NCI-H146 (cell line): Measurements from ENCODE around the gene GALNT17.
"Not testable (repeated sequence)": the region's sequence is repeated elsewhere in the genome, so short reads cannot be mapped to it uniquely, and the experiment has no call there.

Experiments used
- DNase-seq: peaks from one replicate; lab custom pipeline; 2025; lab: John Stamatoyannopoulos, UW

GALNT17 gene

GRCh38 chr7:71171476-71171875, 39.5 kb downstream of the GALNT17 start:
- DNase-seq = no peak

GRCh38 chr7:71173955-71174354, 42.0 kb downstream of the GALNT17 start:
- no peak for DNase-seq

GRCh38 chr7:71182438-71182935, 50.5 kb downstream of the GALNT17 start:
- no peak for DNase-seq

- no peak for DNase-seq
Observed at GRCh38 chr7:71184136-71184535, 52.2 kb downstream of the GALNT17 start.

GRCh38 chr7:71184609-71185008, 52.7 kb downstream of the GALNT17 start:
- DNase-seq = no peak

GRCh38 chr7:71186535-71187057, 54.7 kb downstream of the GALNT17 start:
- no peak for DNase-seq

GRCh38 chr7:71191771-71192170, 59.8 kb downstream of the GALNT17 start:
- no peak for DNase-seq

- no peak for DNase-seq
Observed at GRCh38 chr7:71193099-71193810, 61.3 kb downstream of the GALNT17 start.

GRCh38 chr7:71198391-71198790, 66.4 kb downstream of the GALNT17 start:
- DNase-seq = no peak

GRCh38 chr7:71198887-71199286, 66.9 kb downstream of the GALNT17 start:
- no peak for DNase-seq

- DNase-seq = no peak
Observed at GRCh38 chr7:71206184-71206583, 74.2 kb downstream of the GALNT17 start.

- no peak for DNase-seq
Observed at GRCh38 chr7:71208881-71209280, 76.9 kb downstream of the GALNT17 start.

GRCh38 chr7:71209484-71209883, 77.5 kb downstream of the GALNT17 start:
- not testable (repeated sequence) for DNase-seq

GRCh38 chr7:71210220-71210619, 78.3 kb downstream of the GALNT17 start:
- no peak for DNase-seq

- not testable (repeated sequence) for DNase-seq
Observed at GRCh38 chr7:71212433-71212832, 80.5 kb downstream of the GALNT17 start.

GRCh38 chr7:71216211-71216610, 84.3 kb downstream of the GALNT17 start:
- no peak for DNase-seq

GRCh38 chr7:71220210-71220695, 88.3 kb downstream of the GALNT17 start:
- DNase-seq = no peak

- DNase-seq = no peak
Observed at GRCh38 chr7:71221049-71221448, 89.1 kb downstream of the GALNT17 start.

GRCh38 chr7:71221549-71221948, 89.6 kb downstream of the GALNT17 start:
- DNase-seq = no peak

GRCh38 chr7:71227126-71227525, 95.2 kb downstream of the GALNT17 start:
- DNase-seq = no peak

- no peak for DNase-seq
Observed at GRCh38 chr7:71229148-71229547, 97.2 kb downstream of the GALNT17 start.

GRCh38 chr7:71229699-71230098, 97.8 kb downstream of the GALNT17 start:
- no peak for DNase-seq

- no peak for DNase-seq
Observed at GRCh38 chr7:71235253-71235652, 103.3 kb downstream of the GALNT17 start.
